Upper lobe of left lung (tissue), 6 donors: ENCODE data around the gene OR56A1. TPM values are rescaled to one million over a fixed set of nuclear protein-coding genes. Genes with fewer than 3 reads are reported as not detected.
"Not testable (repeated sequence)": the region's sequence is repeated elsewhere in the genome, so short reads cannot be mapped to it uniquely, and the experiment has no call there.

ENCODE experiments used
- ATAC-seq, 2 donors: fragments of 200-7000 bp; cut with Tn5 transposase; one replicate each; pipeline ENCODE4 v1.9.1; 2022; ENCODE audit warnings: mild to moderate bottlenecking in 2 of 2, moderate library complexity in 2 of 2; ENCODE audit not compliant: low FRiP score in 2 of 2
- DNase-seq, 2 donors: peaks; one replicate each; pipeline ENCODE4 v3.0.0-alpha.2; 2019 to 2020
- H3K27ac ChIP-seq, 4 donors: fragments of 200-600 bp; sonication (generic); one replicate each; pipeline ENCODE4 v1.5.1; 2016 to 2019
- H3K27me3 ChIP-seq, 4 donors: fragments of 200-600 bp; sonication (generic); one replicate each; pipeline ENCODE4 v1.5.1; 2017 to 2019
- H3K36me3 ChIP-seq, 4 donors: fragments of 200-600 bp; sonication (generic); one replicate each; pipeline ENCODE4 v1.5.1; 2016 to 2019
- H3K4me1 ChIP-seq, 4 donors: fragments of 200-600 bp; sonication (generic); one replicate each; pipeline ENCODE4 v1.5.1; 2018 to 2019
- H3K4me3 ChIP-seq, 4 donors: fragments of 200-600 bp; sonication (generic); one replicate each; pipeline ENCODE4 v1.5.1; 2017 to 2019; ENCODE audit warnings: mild to moderate bottlenecking in 2 of 4, moderate library complexity in 1 of 4
- H3K9me3 ChIP-seq, 4 donors: fragments of 200-600 bp; sonication (generic); one replicate each; pipeline ENCODE4 v1.5.1; 2018 to 2019
- EP300 ChIP-seq, 4 donors: sonication (generic); formaldehyde crosslinking; IDR thresholded peaks; one replicate each; pipeline ENCODE4 v1.5.1; 2017; ENCODE audit warnings: antibody characterized with exemption in 4 of 4, control low read depth in 2 of 4
- POLR2A ChIP-seq, 4 donors: fragments of 450-650 bp; IDR thresholded peaks; one replicate each; pipeline ENCODE4 v1.5.1; 2016 to 2017; ENCODE audit warnings: antibody characterized with exemption in 4 of 4, mild to moderate bottlenecking in 2 of 4
- POLR2AphosphoS5 ChIP-seq, 2 donors: sonication (generic); formaldehyde crosslinking; IDR thresholded peaks; one replicate each; pipeline ENCODE4 v1.5.1; 2017; ENCODE audit warnings: antibody characterized with exemption in 2 of 2
- WGBS, 2 donors: methylation state at CpG; one replicate each; pipeline ENCODE4 v1.1.5; 2017 to 2018; 5-methylcytosine and 5-hydroxymethylcytosine counted together
- total RNA-seq, 6 donors: library from RNA; depleted of rRNA in 4 of 6; stranded (reverse); fragments of >200 nt in 4 of 6; gene quantifications; one replicate each; pipeline versions ENCODE4 v1.1.0 to v1.2.1, GENCODE V29; 2016 to 2021
- TF ChIP-seq, protein P1 (sequence below), 6 experiments: fragments of 450-650 bp in 4 of 6; fragments of 200-600 bp in 2 of 6; sonication (generic) in 2 of 6; IDR thresholded peaks; one replicate each; pipeline ENCODE4 v1.5.1; 2016 to 2019; ENCODE audit warnings: antibody characterized with exemption in 6 of 6
- donor health status: DM: no; HTN: no; CAD: no; lungs with moderate emphysema.
- donor health status: DM: no; HTN: yes; CAD: no; lungs with severe emphysema.

Gene OR56A1, protein sequence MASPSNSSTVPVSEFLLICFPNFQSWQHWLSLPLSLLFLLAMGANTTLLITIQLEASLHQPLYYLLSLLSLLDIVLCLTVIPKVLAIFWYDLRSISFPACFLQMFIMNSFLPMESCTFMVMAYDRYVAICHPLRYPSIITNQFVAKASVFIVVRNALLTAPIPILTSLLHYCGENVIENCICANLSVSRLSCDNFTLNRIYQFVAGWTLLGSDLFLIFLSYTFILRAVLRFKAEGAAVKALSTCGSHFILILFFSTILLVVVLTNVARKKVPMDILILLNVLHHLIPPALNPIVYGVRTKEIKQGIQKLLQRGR
- under 1 TPM in 1 of 6 donors, not detected in 5; 0.15 TPM for total RNA-seq

DNA sequence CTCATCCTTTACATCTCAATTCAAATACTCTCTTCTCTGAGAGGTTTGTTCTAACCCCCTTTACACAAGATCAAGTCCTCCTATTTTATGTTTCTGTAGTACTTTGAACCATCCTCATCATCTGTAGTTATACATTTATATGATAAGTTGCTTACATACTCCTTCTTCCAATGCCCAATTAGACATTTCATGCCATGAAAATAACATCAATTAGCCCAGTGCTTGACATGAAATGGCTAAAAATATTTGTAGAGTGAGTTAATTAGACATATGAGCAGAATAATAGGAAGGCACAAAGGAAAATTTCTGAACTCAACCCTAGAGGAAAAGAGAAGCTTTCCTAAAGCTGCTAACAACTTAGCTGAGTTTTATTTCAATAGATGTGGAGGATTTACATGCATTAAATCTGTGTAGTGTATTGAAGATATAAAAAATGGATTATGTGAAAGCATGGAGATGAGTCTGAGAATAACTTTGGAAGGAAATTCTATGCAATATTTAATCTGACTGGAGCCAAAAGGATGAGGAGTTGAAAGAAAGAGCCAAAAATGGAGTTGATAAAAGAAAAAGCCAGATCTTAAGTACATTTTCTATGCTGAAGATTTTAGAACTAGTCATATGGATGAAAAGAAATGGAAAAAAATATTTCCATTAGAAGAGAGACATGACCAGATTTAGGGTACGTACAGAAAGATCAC lies at the start of gene OR56A1:
Gene OR56A1 (minus strand): TSS at position 51 of the 698 bp plus-strand sequence. CDS start 3,066 bp downstream, outside the sequence.
- no peaks in the 10 kb centered on the region for H3K27me3 ChIP-seq
- TF ChIP-seq, protein P1, sequence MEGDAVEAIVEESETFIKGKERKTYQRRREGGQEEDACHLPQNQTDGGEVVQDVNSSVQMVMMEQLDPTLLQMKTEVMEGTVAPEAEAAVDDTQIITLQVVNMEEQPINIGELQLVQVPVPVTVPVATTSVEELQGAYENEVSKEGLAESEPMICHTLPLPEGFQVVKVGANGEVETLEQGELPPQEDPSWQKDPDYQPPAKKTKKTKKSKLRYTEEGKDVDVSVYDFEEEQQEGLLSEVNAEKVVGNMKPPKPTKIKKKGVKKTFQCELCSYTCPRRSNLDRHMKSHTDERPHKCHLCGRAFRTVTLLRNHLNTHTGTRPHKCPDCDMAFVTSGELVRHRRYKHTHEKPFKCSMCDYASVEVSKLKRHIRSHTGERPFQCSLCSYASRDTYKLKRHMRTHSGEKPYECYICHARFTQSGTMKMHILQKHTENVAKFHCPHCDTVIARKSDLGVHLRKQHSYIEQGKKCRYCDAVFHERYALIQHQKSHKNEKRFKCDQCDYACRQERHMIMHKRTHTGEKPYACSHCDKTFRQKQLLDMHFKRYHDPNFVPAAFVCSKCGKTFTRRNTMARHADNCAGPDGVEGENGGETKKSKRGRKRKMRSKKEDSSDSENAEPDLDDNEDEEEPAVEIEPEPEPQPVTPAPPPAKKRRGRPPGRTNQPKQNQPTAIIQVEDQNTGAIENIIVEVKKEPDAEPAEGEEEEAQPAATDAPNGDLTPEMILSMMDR (IDR thresholded peaks at IDR 0.05) = no peak
- TF ChIP-seq EP300 (IDR thresholded peaks at IDR 0.05) (no peak), POLR2A (IDR thresholded peaks at IDR 0.05) (no peak), POLR2AphosphoS5 (IDR thresholded peaks at IDR 0.05) (no peak)
- H3K4me3 ChIP-seq = no peak within 1 kb of the TSS
- ATAC-seq = no peak
- H3K27ac ChIP-seq = no peak within 1 kb of the TSS
- H3K9me3 ChIP-seq = no peaks in the 10 kb centered on the region
- no peaks in the 10 kb centered on the region for H3K4me1 ChIP-seq
- DNase-seq = no peak
- WGBS, 2 donors = 81 to 90% methylated on average over 1 of the region's 1 CpG
- H3K36me3 ChIP-seq = no peaks in the 10 kb centered on the region

DNA sequence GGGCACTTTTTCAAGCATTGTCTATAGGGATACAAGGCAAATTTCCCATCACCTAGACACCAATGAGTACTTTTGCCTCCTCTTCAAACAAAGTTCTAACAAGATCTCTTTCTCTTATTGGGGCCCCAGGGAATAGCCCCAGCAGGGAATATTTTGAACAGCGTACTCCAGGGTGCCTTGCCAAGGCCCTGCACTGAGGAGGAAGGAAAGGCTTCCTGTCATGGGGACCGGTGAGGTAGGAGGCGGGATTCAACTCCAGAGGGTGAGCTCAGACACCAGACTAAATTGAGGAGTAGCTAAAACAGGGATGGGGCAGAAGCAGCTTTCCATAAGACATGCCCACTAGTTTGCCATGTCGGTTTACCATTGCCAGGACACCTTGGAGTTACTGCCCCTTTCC lies 48.9 kb upstream of the OR56A1 start:
- no peak for ATAC-seq
- Histone ChIP-seq H3K27me3 (no peaks in the 10 kb centered on the region), H3K36me3 (no peaks in the 10 kb centered on the region), H3K4me1 (no peaks in the 10 kb centered on the region), H3K4me3 (no peak overlapping the region), H3K27ac (no peak overlapping the region), H3K9me3 (peaks cover 0 to 5% (median 2%) of the 10 kb centered on the region in 4 donors)
- 54 to 75% methylated on average over 4 of the region's 4 CpGs for WGBS, 2 donors
- no peak for DNase-seq
- TF ChIP-seq POLR2A (IDR thresholded peaks at IDR 0.05) (no peak), POLR2AphosphoS5 (IDR thresholded peaks at IDR 0.05) (no peak), EP300 (IDR thresholded peaks at IDR 0.05) (no peak)
- TF ChIP-seq, protein P1 (IDR thresholded peaks at IDR 0.05) = no peak

DNA sequence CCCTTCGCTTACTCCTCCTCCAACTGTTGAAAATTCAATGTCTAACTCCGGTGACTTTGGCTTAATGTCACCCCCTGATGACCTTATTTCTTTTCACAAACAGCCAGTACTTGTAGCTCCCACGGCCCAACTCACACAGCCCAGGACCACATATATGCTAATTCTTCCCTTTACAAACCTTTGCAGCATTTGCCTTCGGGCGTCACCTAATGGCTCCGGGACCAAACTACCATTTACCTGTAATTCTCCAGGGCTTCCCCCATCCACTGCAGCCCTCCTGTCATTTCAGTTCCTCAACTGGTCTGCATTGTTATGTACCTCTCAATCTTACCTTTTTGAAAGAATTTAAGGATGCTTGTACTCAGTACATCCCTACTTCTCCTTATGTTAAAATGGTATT lies 47.2 kb upstream of the OR56A1 start:
- Histone ChIP-seq H3K27me3 (no peaks in the 10 kb centered on the region), H3K4me1 (no peaks in the 10 kb centered on the region), H3K27ac (no peak overlapping the region), H3K9me3 (peaks cover 0 to 5% (median 2%) of the 10 kb centered on the region in 4 donors), H3K36me3 (no peaks in the 10 kb centered on the region), H3K4me3 (no peak overlapping the region)
- DNase-seq (no peak), ATAC-seq (no peak)
- no peak for TF ChIP-seq POLR2AphosphoS5 (IDR thresholded peaks at IDR 0.05)
- TF ChIP-seq, protein P1 (IDR thresholded peaks at IDR 0.05) = no peak
- TF ChIP-seq EP300 (IDR thresholded peaks at IDR 0.05) = no peak
- TF ChIP-seq POLR2A (IDR thresholded peaks at IDR 0.05) = no peak
- WGBS, 2 donors = 90 to 95% methylated on average over 6 of the region's 6 CpGs

DNA sequence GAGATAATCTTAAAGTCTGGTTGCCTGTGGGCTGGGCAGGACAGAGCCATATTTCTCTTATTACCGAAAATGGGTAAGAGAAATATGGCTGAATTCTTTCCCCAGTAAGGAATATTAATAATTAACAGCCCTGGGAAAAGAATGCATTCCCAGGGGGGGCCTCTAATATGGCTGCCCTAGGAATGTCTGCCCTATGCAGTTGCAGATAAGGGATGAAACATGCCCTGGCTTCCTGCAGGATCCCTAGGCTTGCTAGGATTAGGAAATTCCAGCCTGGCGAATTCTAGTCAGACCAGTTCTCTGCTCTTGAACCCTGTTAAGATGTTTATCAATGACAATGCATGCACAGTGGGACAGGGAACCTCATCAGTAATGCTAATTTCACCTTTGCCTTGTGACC lies 45.9 kb upstream of the OR56A1 start:
- ATAC-seq, H3K9me3 ChIP-seq, H3K36me3 ChIP-seq, H3K4me1 ChIP-seq, H3K4me3 ChIP-seq, H3K27me3 ChIP-seq, DNase-seq, H3K27ac ChIP-seq: not testable (repeated sequence)
- 72 to 80% methylated on average over 2 of the region's 2 CpGs for WGBS, 2 donors

DNA sequence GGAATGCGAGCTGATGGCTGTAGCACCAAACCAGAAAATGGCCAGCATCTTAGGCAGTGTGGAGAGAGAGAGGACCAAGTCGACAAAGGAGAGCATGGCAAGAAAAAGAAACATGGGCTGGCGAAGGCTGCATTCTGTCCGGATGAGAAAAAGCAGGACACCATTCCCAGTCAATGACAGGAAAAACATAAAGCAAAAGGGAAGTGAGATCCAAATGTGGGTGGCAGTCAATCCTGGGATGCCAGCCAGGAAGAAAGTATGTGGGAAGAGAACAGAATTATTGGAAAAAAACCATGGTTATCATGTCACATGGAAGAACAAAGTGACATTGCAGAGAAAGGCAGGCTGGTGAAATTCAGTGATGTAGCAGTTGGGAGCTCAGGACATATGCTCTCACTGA lies 36.9 kb upstream of the OR56A1 start:
- no peaks in the 10 kb centered on the region for H3K27me3 ChIP-seq
- H3K27ac ChIP-seq = no peak overlapping the region
- TF ChIP-seq EP300 (IDR thresholded peaks at IDR 0.05) = no peak
- TF ChIP-seq, protein P1 (IDR thresholded peaks at IDR 0.05) = no peak
- no peak for TF ChIP-seq POLR2A (IDR thresholded peaks at IDR 0.05)
- TF ChIP-seq POLR2AphosphoS5 (IDR thresholded peaks at IDR 0.05) = no peak
- WGBS, 2 donors = 75 to 80% methylated on average over 4 of the region's 4 CpGs
- DNase-seq = no peak
- ATAC-seq = no peak
- no peaks in the 10 kb centered on the region for H3K4me1 ChIP-seq
- no peaks in the 10 kb centered on the region for H3K36me3 ChIP-seq
- H3K4me3 ChIP-seq = no peak overlapping the region
- no peaks in the 10 kb centered on the region for H3K9me3 ChIP-seq
